Measurements from ENCODE around the gene TBCK.

TBCK gene

DNA sequence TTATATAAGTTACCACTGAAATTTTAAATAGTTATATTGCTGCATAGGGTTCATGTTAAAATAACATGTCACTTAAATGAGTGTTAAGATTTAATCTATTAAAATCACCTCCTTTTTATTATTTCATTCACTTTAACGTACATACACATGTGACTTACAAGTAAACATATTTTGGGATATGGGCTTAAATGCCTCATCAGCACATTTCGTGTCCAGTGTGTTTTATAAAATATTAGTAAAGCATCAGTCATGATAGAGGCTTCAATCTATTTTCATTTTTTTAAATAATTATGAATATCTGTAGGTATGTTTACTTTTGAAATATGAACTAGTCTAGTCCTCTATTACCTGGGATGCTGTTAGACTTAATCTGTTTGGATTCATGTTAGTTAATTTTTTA is 277.1 kb downstream of the TBCK start:
- Histone ChIP-seq H3K4me1 (ENCODE audit: control insufficient read depth in 1 of 2, insufficient read depth in 2 of 2, low read length in 2 of 2) (no peaks in the 10 kb centered on the region), H3K4me3 (ENCODE audit: low read depth in 1 of 2, low read length in 2 of 2) (no peak overlapping the region), H3K9me3 (ENCODE audit: control insufficient read depth in 1 of 2, low read length in 2 of 2) (no peaks in the 10 kb centered on the region), H3K27ac (ENCODE audit: low read depth, low read length) (no peak overlapping the region), H3K9ac (ENCODE audit: low read depth in 1 of 2, low read length in 2 of 2) (no peak overlapping the region), H3K27me3 (ENCODE audit: control insufficient read depth in 1 of 2, insufficient read depth in 2 of 2, low read length in 2 of 2) (no peaks in the 10 kb centered on the region), H3K36me3 (ENCODE audit: control insufficient read depth in 1 of 2, insufficient read depth in 2 of 2, low read length in 2 of 2) (no peaks in the 10 kb centered on the region)

DNA sequence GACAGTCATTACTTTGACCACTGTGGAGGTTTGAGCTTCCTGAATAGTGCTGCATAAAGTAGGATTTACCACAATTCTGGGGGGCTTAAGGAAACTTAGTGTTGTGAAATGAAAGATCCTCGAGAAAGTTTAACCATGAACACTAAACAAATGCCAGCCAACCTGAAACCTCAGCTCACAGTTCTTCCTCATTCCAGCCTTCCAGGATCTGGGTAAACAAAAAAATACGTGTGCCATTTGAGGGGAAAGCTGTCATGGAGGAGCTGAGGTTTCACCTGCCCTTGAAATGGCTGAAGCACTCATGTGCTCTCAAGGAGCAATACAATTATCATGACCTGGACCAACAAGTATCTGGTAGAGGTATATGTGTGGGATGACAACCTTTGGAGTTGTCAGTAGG is 278.0 kb downstream of the TBCK start:
- no peak overlapping the region for H3K4me3 ChIP-seq (ENCODE audit: low read depth in 1 of 2, low read length in 2 of 2)
- peaks cover 0 to 3% of the 10 kb centered on the region in 2 donors for H3K4me1 ChIP-seq (ENCODE audit: control insufficient read depth in 1 of 2, insufficient read depth in 2 of 2, low read length in 2 of 2)
- no peaks in the 10 kb centered on the region for H3K9me3 ChIP-seq (ENCODE audit: control insufficient read depth in 1 of 2, low read length in 2 of 2)
- H3K36me3 ChIP-seq (ENCODE audit: control insufficient read depth in 1 of 2, insufficient read depth in 2 of 2, low read length in 2 of 2) = no peaks in the 10 kb centered on the region
- no peak overlapping the region for H3K27ac ChIP-seq (ENCODE audit: low read depth, low read length)
- H3K9ac ChIP-seq (ENCODE audit: low read depth in 1 of 2, low read length in 2 of 2) = no peak overlapping the region
- H3K27me3 ChIP-seq (ENCODE audit: control insufficient read depth in 1 of 2, insufficient read depth in 2 of 2, low read length in 2 of 2) = no peaks in the 10 kb centered on the region

DNA sequence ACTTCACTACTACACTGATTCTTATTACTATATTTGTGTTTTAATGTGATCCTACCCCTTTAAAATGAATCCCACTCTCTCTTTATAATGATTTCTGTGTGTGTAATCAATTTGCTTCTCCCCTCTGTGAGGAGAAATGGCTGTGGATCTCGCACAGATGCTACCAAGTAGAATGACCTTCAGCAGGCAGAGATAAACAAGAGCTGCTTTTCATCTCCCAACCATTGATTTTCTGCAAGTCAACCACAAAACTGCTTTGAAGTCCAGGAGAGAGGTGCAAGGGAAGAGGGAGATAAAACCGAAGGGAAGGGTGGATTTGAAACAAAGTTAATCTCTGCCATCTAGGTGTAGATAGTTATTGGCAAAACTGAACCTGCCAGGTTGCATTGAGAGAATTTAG is 279.2 kb downstream of the TBCK start:
- H3K9me3 ChIP-seq (ENCODE audit: control insufficient read depth in 1 of 2, low read length in 2 of 2) = peaks cover 0 to 2% of the 10 kb centered on the region in 2 donors
- peaks cover 0 to 6% of the 10 kb centered on the region in 2 donors for H3K4me1 ChIP-seq (ENCODE audit: control insufficient read depth in 1 of 2, insufficient read depth in 2 of 2, low read length in 2 of 2)
- H3K4me3 ChIP-seq (ENCODE audit: low read depth in 1 of 2, low read length in 2 of 2) = no peak overlapping the region
- no peak overlapping the region for H3K9ac ChIP-seq (ENCODE audit: low read depth in 1 of 2, low read length in 2 of 2)
- no peaks in the 10 kb centered on the region for H3K27me3 ChIP-seq (ENCODE audit: control insufficient read depth in 1 of 2, insufficient read depth in 2 of 2, low read length in 2 of 2)
- H3K27ac ChIP-seq (ENCODE audit: low read depth, low read length) = no peak overlapping the region
- H3K36me3 ChIP-seq (ENCODE audit: control insufficient read depth in 1 of 2, insufficient read depth in 2 of 2, low read length in 2 of 2) = no peaks in the 10 kb centered on the region

DNA sequence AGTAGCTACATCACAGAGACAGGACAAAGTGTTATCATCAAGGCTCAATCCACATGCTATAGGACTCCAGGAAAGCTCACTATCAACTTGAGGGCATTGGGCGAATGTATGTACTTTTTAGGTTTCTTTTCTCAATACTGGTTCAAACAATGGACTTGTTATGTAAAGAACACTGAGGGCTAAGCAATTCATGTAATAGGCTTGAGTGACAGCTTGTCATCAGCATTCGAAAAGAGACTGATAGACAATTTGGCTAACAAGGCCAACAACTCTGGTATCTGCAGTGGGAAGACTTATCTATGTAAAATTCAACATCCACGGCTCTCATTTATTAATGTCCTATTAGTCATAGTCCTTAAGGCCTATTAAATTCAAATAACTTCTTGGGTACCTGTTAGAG is 279.7 kb downstream of the TBCK start:
- Histone ChIP-seq H3K4me3 (ENCODE audit: low read depth in 1 of 2, low read length in 2 of 2) (no peak overlapping the region), H3K27ac (ENCODE audit: low read depth, low read length) (no peak overlapping the region), H3K9me3 (ENCODE audit: control insufficient read depth in 1 of 2, low read length in 2 of 2) (peaks cover 0 to 2% of the 10 kb centered on the region in 2 donors), H3K4me1 (ENCODE audit: control insufficient read depth in 1 of 2, insufficient read depth in 2 of 2, low read length in 2 of 2) (peaks cover 0 to 6% of the 10 kb centered on the region in 2 donors), H3K9ac (ENCODE audit: low read depth in 1 of 2, low read length in 2 of 2) (no peak overlapping the region), H3K27me3 (ENCODE audit: control insufficient read depth in 1 of 2, insufficient read depth in 2 of 2, low read length in 2 of 2) (no peaks in the 10 kb centered on the region), H3K36me3 (ENCODE audit: control insufficient read depth in 1 of 2, insufficient read depth in 2 of 2, low read length in 2 of 2) (no peaks in the 10 kb centered on the region)

DNA sequence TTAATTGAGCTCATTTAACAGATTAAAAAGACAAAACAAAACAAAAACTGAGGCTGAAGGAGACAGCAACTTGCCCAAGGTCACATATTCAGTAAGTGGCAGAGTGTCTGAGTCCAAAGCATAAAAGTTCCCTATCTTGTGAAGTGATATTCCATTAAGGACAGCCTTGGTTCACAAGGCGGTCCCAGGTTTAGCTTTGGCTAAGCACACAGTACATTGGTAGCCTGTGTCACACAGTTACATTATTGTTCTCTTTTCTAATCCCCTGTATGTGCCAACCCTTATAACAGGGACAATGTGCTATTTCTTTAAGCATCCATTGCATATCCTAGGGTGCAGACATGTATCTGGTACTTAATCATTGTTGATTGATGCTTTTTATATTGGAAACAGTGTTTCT is 280.8 kb downstream of the TBCK start:
- Histone ChIP-seq H3K4me1 (ENCODE audit: control insufficient read depth in 1 of 2, insufficient read depth in 2 of 2, low read length in 2 of 2) (peaks cover 0 to 6% of the 10 kb centered on the region in 2 donors), H3K36me3 (ENCODE audit: control insufficient read depth in 1 of 2, insufficient read depth in 2 of 2, low read length in 2 of 2) (no peaks in the 10 kb centered on the region), H3K9me3 (ENCODE audit: control insufficient read depth in 1 of 2, low read length in 2 of 2) (peaks cover 0 to 2% of the 10 kb centered on the region in 2 donors), H3K4me3 (ENCODE audit: low read depth in 1 of 2, low read length in 2 of 2) (no peak overlapping the region), H3K27ac (ENCODE audit: low read depth, low read length) (no peak overlapping the region), H3K9ac (ENCODE audit: low read depth in 1 of 2, low read length in 2 of 2) (no peak overlapping the region), H3K27me3 (ENCODE audit: control insufficient read depth in 1 of 2, insufficient read depth in 2 of 2, low read length in 2 of 2) (no peaks in the 10 kb centered on the region)

DNA sequence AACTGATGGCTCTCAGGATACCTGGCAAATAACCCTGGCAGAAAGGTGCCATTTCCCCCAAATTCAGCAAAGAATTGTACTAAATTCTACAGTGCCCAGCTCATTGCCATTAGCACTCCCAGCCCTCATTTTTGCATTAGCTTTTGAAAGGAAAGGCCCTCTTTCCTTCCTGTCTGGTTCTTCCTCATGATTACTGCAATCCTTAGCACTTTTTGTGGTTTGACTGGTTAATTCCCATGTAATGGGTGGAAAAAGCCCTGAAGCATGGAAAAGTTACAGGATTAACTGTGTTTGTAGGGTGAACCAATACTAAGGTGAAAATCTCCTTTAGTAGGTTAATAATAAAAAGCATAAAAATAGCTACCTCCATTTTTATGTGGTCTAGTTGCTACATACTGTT is 281.3 kb downstream of the TBCK start:
- H3K4me3 ChIP-seq (ENCODE audit: low read depth in 1 of 2, low read length in 2 of 2) = no peak overlapping the region
- peaks cover 0 to 6% of the 10 kb centered on the region in 2 donors for H3K4me1 ChIP-seq (ENCODE audit: control insufficient read depth in 1 of 2, insufficient read depth in 2 of 2, low read length in 2 of 2)
- H3K27ac ChIP-seq (ENCODE audit: low read depth, low read length) = no peak overlapping the region
- no peaks in the 10 kb centered on the region for H3K36me3 ChIP-seq (ENCODE audit: control insufficient read depth in 1 of 2, insufficient read depth in 2 of 2, low read length in 2 of 2)
- H3K9ac ChIP-seq (ENCODE audit: low read depth in 1 of 2, low read length in 2 of 2) = no peak overlapping the region
- H3K27me3 ChIP-seq (ENCODE audit: control insufficient read depth in 1 of 2, insufficient read depth in 2 of 2, low read length in 2 of 2) = no peaks in the 10 kb centered on the region
- H3K9me3 ChIP-seq (ENCODE audit: control insufficient read depth in 1 of 2, low read length in 2 of 2) = peaks cover 0 to 2% of the 10 kb centered on the region in 2 donors

DNA sequence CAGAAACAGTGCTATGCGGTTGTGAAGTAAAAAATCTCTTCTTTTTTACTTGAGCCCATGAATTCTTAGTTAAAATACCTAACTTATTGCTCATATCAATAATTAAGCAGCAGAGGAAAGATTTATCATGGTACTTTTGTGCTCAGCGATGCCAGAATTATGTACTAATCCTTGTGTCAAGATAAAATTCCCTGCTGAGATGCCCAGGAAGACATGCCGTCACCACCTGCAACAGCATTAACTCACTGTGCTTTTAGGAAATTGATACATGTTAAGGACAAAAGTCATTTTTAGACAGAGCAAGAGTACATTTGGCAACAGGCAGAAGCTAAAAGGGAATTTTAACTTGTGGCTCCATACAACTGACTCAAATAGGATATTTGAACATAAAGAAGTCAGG is 281.8 kb downstream of the TBCK start:
- Histone ChIP-seq H3K9ac (ENCODE audit: low read depth in 1 of 2, low read length in 2 of 2) (no peak overlapping the region), H3K27me3 (ENCODE audit: control insufficient read depth in 1 of 2, insufficient read depth in 2 of 2, low read length in 2 of 2) (no peaks in the 10 kb centered on the region), H3K4me1 (ENCODE audit: control insufficient read depth in 1 of 2, insufficient read depth in 2 of 2, low read length in 2 of 2) (peaks cover 0 to 6% of the 10 kb centered on the region in 2 donors), H3K36me3 (ENCODE audit: control insufficient read depth in 1 of 2, insufficient read depth in 2 of 2, low read length in 2 of 2) (no peaks in the 10 kb centered on the region), H3K4me3 (ENCODE audit: low read depth in 1 of 2, low read length in 2 of 2) (no peak overlapping the region), H3K27ac (ENCODE audit: low read depth, low read length) (no peak overlapping the region), H3K9me3 (ENCODE audit: control insufficient read depth in 1 of 2, low read length in 2 of 2) (peaks cover 0 to 2% of the 10 kb centered on the region in 2 donors)

DNA sequence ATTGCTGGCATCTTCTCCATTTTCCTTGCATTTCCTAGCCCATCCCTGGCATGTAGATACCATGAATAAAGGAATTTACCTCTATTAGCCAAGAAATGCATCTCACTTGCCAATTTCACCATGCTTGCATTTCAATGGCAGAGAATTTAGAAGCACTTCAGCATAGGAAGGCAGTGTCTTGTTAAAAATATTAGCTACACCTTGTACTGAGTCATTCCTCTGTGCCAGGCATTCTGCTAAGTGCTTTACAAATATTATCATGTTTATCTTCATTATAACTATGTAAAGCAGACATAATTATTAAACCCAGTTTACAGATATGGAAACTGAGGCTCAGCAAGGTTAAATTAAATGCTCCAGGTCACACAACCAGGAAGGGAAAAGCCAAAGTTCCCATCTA is 282.5 kb downstream of the TBCK start:
- no peak overlapping the region for H3K9ac ChIP-seq (ENCODE audit: low read depth in 1 of 2, low read length in 2 of 2)
- H3K36me3 ChIP-seq (ENCODE audit: control insufficient read depth in 1 of 2, insufficient read depth in 2 of 2, low read length in 2 of 2) = no peaks in the 10 kb centered on the region
- H3K4me1 ChIP-seq (ENCODE audit: control insufficient read depth in 1 of 2, insufficient read depth in 2 of 2, low read length in 2 of 2) = peaks cover 0 to 6% of the 10 kb centered on the region in 2 donors
- H3K27ac ChIP-seq (ENCODE audit: low read depth, low read length) = no peak overlapping the region
- peaks cover 0 to 2% of the 10 kb centered on the region in 2 donors for H3K9me3 ChIP-seq (ENCODE audit: control insufficient read depth in 1 of 2, low read length in 2 of 2)
- H3K4me3 ChIP-seq (ENCODE audit: low read depth in 1 of 2, low read length in 2 of 2) = no peak overlapping the region
- no peaks in the 10 kb centered on the region for H3K27me3 ChIP-seq (ENCODE audit: control insufficient read depth in 1 of 2, insufficient read depth in 2 of 2, low read length in 2 of 2)

DNA sequence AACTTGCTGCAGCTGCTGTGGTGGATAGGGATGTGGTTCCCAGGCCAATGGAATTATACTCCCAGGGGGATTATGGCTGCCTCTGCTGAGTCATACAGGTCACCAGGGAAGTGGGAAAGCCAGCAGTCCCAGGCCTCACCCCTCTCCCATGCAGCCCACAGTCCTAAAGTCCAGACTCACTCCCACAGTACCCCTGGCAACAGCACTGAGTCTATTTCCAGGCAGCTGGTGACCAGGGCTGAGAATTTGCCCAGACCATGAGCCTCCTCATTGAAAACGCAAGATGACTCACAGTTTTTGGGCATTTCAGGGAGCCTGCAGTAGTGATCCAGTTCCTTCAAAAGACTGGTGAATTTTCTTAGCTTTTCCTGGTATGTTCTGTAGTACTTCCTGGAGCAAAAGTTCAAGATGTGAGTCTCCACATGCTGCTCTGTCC is 283.1 kb downstream of the TBCK start:
- Histone ChIP-seq H3K27ac (ENCODE audit: low read depth, low read length) (no peak overlapping the region), H3K36me3 (ENCODE audit: control insufficient read depth in 1 of 2, insufficient read depth in 2 of 2, low read length in 2 of 2) (no peaks in the 10 kb centered on the region), H3K9me3 (ENCODE audit: control insufficient read depth in 1 of 2, low read length in 2 of 2) (peaks cover 0 to 2% of the 10 kb centered on the region in 2 donors), H3K4me3 (ENCODE audit: low read depth in 1 of 2, low read length in 2 of 2) (no peak overlapping the region), H3K4me1 (ENCODE audit: control insufficient read depth in 1 of 2, insufficient read depth in 2 of 2, low read length in 2 of 2) (peaks cover 0 to 6% of the 10 kb centered on the region in 2 donors), H3K27me3 (ENCODE audit: control insufficient read depth in 1 of 2, insufficient read depth in 2 of 2, low read length in 2 of 2) (no peaks in the 10 kb centered on the region), H3K9ac (ENCODE audit: low read depth in 1 of 2, low read length in 2 of 2) (no peak overlapping the region)

DNA sequence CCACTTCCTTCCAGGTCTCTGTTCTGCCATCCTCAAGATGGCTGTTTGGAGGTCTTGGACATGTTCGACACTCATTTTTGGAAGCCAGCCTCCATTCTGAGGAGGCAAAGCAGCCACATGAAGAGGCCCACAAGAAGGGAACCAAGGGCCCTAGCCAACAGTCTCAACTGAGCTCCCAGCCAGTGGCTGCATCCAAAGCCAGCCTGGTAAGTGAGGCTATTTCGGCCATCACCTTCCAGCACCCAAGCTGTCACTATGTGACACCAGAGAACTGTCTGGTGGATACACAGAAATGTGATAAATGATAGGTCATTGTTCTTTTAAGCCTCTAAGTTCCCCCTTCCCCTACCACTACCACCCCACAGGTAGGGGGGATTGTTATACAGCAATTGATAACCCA is 293.6 kb downstream of the TBCK start:
- Histone ChIP-seq H3K4me3 (ENCODE audit: low read depth in 1 of 2, low read length in 2 of 2) (no peak overlapping the region), H3K27me3 (ENCODE audit: control insufficient read depth in 1 of 2, insufficient read depth in 2 of 2, low read length in 2 of 2) (no peaks in the 10 kb centered on the region), H3K9ac (ENCODE audit: low read depth in 1 of 2, low read length in 2 of 2) (no peak overlapping the region), H3K9me3 (ENCODE audit: control insufficient read depth in 1 of 2, low read length in 2 of 2) (no peaks in the 10 kb centered on the region), H3K36me3 (ENCODE audit: control insufficient read depth in 1 of 2, insufficient read depth in 2 of 2, low read length in 2 of 2) (no peaks in the 10 kb centered on the region), H3K4me1 (ENCODE audit: control insufficient read depth in 1 of 2, insufficient read depth in 2 of 2, low read length in 2 of 2) (no peaks in the 10 kb centered on the region), H3K27ac (ENCODE audit: low read depth, low read length) (no peak overlapping the region)
